GM21526 (cell line): Measurements from ENCODE around the gene PEX12.
"Not testable (repeated sequence)": the region's sequence is repeated elsewhere in the genome, so short reads cannot be mapped to it uniquely, and the experiment has no call there.

Experiments
- ATAC-seq: cut with Tn5 transposase; IDR thresholded peaks from one replicate; pipeline ENCODE4 v1.9.1; 2021; ENCODE audit warnings: moderate library complexity; ENCODE audit not compliant: unreplicated experiment, low FRiP score

The PEX12 gene

GRCh38 chr17:35584061-35584460 is 5.7 kb upstream of the PEX12 start:
- ATAC-seq = no peak

- no peak for ATAC-seq
These were observed 610 bp upstream of the PEX12 start for GRCh38 chr17:35578929-35579432.

GRCh38 chr17:35577830-35578196 is 558 bp downstream of the PEX12 start:
- no peak for ATAC-seq

- ATAC-seq = no peak
These were observed 2.6 kb downstream of the PEX12 start for GRCh38 chr17:35575759-35576158.

GRCh38 chr17:35569405-35569804 is 9.0 kb downstream of the PEX12 start:
- ATAC-seq = no peak

GRCh38 chr17:35568561-35568960 is 9.8 kb downstream of the PEX12 start:
- ATAC-seq = no peak

GRCh38 chr17:35566968-35567367 is 11.4 kb downstream of the PEX12 start:
- no peak for ATAC-seq

GRCh38 chr17:35563181-35563580 is 15.2 kb downstream of the PEX12 start:
- not testable (repeated sequence) for ATAC-seq

GRCh38 chr17:35560703-35561102 is 17.7 kb downstream of the PEX12 start, which contains the start of gene SLFN14:
TSS of gene SLFN14 (minus strand) at chr17:35560819. CDS start at chr17:35558062, 2,757 bp downstream.
- ATAC-seq = no peak

GRCh38 chr17:35559495-35560210 is 18.7 kb downstream of the PEX12 start:
- no peak for ATAC-seq

GRCh38 chr17:35557353-35557752 is 21.0 kb downstream of the PEX12 start:
- ATAC-seq = no peak

- ATAC-seq = no peak
These were observed 22.7 kb downstream of the PEX12 start for GRCh38 chr17:35555691-35556090.

- no peak for ATAC-seq
These were observed 23.7 kb downstream of the PEX12 start for GRCh38 chr17:35554668-35555067.

GRCh38 chr17:35553310-35553709 is 25.1 kb downstream of the PEX12 start:
- no peak for ATAC-seq

- no peak for ATAC-seq
These were observed 29.4 kb downstream of the PEX12 start for GRCh38 chr17:35548978-35549377.

GRCh38 chr17:35548208-35548810 is 30.1 kb downstream of the PEX12 start:
- no peak for ATAC-seq

GRCh38 chr17:35546487-35546886 is 31.9 kb downstream of the PEX12 start:
- ATAC-seq = no peak

GRCh38 chr17:35545150-35545549 is 33.2 kb downstream of the PEX12 start:
- ATAC-seq = no peak

- ATAC-seq = no peak
These were observed 34.5 kb downstream of the PEX12 start for GRCh38 chr17:35543856-35544255.

- ATAC-seq = no peak
These were observed 35.4 kb downstream of the PEX12 start for GRCh38 chr17:35542990-35543389.

GRCh38 chr17:35541434-35541833 is 36.9 kb downstream of the PEX12 start:
- no peak for ATAC-seq
